Femur (tissue), 1 donor: ENCODE results near the gene DCDC2.
"Not testable (repeated sequence)": the region's sequence is repeated elsewhere in the genome, so short reads cannot be mapped to it uniquely, and the experiment has no call there.

Source experiments
- DNase-seq: peaks from one replicate; pipeline ENCODE4 v3.0.0-alpha.2; 2017

DCDC2 gene

DNA sequence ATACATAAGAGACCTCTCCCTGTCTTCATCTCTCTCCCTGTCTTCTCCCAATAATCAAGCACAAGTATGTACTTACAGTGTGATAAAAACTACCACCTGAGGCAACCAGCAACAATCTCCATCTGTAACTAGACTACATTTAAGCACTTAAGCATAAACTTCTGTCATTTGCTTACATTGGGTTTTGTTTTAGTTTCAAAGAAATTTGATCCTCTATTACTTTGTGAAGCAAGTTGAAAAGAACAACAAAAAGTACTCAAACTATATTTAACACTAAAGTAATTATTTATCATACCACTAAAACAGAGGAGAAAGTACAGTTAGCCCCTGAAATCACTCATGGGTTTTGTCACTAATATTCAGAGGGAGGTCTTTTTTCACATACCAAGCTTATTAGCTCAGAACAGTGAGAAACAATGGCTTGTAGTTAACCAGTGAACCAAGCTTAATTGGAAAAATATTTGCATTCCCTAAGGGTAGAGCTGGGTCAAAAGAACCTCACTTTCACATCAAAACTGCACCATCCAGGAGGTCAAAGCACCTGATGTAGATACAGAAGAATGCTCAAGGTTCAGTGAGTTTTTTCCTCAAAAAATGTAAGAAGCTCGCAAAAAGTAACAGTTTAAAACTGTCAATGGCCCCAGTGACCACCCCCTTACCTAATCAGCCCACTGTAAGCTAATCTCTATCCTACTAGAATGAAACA is 34.1 kb downstream of the DCDC2 start:
- no peak for DNase-seq

DNA sequence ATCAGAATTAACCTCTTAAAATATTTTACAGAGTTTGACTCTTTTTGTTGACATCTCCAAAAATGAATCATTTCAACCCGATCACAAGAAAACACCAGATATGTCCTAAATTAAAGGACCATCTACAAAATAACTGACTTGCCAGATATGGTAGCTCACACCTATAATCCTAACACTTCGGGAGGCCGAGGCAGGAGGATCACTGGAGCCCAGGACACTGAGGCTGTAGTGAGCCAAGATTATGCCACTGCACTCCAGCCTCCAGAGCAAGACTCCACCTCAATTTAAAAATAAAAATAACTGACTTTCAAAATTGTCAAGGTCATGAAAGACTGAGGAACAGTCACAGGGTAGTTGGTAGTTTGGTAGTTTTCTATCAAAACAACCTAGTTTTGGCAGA is 34.9 kb downstream of the DCDC2 start:
- DNase-seq: no peak

DNA sequence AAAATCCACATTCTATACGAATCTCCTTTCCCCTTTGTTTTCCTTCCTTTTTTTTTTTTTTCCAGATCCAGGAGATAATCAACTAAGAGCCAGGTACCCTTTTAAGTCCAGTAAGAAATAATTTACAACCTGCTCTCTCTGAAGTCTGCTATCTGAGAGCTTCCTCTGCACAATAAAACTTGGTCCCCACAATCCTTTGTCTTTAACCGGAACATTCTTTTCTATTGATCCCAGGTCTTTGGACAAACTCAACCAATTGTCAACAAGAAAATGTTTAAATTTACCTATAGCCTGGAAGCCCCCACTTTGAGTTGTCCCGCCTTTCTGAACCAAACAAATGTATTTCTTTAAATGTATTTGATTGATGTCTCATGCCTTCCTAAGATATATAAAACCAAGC is 35.4 kb downstream of the DCDC2 start:
- DNase-seq: not testable (repeated sequence)

DNA sequence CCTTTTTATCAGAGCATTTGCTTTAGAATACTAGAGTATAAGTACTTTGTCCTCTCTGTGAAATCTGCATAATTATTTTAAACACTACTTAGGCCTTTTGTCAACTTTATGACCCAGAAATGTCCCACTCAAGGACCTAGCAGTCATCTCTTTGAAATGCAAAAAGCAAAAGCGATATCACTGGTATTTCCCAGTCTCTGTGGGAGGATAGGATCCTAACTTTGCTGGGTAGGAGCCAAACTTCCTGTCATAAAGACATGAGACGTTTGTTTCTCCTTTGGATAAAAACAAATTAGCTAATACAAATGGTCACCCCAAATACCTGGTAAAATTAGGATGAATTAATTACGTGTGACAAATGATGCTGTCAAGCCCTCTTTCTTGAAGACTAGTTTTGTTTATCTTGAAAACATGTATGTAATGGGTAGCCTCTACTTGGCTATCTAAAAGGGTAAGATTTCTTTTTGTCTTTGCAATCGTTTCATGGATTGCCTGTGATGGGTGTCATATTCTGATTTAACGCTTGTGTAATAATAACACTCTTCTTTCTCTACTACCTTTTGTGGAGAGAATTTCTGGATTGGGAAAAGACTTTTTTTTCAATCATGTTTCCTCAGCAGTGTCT is 36.2 kb downstream of the DCDC2 start:
- no peak for DNase-seq

DNA sequence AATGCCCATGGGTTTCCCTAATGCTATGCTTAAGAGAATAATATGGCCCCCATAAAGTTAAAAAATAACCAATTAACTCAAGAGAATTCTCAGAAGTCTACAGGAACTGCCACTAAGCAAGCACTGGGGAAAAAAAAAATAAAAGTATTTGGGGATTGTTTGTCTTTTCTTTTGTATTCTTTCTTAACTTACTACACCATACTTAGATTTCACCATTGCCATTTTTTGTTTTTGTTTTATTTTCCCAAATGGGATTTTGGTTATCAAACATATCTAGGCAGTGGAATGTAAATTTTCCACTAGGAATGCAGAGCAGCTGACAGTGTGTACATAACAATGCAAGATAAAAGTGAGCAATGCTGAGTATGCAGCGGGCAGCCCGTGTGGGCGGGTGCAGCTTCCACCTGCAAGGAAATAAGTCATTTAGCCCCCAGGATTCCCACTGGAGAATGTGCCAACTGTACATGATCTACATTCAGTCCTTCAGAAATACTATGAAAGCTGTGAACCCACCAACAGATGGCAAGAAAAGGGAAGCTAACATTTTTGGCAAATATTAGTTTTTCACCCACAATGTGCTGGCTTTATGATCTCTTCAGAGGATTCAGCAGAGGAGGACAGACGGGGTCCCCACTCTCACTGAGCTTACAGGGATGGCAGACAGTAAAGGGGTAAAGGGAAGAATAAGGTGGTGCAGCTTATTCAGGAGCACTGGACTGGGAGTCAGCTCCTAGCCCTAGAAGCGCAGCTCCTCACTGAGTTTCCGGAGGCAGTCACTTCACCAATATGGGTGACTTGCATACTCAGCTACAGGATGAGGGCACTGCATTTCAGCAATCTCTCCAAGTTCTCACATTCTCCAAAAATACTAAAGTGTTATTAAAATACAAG is 44.4 kb downstream of the DCDC2 start:
- no peak for DNase-seq

DNA sequence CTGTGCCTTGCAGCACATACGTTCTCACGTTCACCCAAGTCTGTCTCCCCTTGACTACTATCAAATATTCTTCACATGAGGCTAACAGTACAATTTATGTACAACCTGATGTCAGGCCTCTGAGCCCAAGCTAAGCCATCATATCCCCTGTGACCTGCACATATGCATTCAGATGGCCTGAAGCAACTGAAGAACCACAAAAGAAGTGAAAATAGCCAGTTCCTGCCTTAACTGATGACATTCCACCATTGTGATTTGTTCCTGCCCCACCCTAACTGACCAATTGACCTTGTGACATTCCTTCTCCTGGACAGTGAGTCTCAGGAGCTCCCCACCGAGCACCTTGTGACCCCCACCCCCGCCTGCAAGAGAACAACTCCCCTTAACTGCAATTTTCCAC is 46.1 kb downstream of the DCDC2 start:
- DNase-seq: not testable (repeated sequence)

DNA sequence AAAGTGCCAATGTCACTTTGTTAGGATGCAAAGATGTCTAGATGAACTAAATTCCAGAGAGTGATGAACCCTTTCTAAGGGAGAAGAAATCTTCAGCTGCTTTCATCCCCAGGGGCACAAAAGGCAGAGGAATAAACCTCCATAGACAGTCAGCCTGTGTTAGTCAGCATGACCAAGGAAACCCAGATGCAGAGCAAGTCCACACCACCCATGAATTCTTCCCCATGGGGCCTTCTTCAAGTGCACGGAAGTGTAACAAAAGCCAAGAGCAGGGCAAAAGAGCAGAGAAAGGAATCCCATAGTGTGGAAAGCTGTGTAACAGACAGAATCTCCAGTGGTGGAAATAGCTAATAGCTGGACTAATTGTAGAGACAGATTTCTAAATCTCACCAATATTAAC is 50.0 kb downstream of the DCDC2 start:
- no peak for DNase-seq

DNA sequence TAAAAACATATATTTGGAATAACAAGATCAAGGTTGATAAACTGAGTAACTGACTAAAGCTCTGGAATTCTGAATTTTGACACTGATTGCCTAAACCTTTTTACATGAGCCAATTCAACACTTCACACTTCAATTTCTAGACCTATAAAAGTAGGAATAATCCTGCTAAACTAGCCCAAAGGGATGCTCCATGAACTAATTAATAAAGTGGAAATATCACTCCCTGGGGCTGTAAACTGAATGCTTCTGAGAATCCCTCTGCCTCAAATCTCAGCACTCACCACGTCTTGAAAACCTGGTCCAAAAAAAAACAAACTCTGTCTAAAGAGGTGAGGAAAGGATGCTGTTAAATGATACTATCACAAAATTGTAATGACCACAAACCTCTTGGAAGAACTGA is 50.9 kb downstream of the DCDC2 start:
- DNase-seq: no peak

DNA sequence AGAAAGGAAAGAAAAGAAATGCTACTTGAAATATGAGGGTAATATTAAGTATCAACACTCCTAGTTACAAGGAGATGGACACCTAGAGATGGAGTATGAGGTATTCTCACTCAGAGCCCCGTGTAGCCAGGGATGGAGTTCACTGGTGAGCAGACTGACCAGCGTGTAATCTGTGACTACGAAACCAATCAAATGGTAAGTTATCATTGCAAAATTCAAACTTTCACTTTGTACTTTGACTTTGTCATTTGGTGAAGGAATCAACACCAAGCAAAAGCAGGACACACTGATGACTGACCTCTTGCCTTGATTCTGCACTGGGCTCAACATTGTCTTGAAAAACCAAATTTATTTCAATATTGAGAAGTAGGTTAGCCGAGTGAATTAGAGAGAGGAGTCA is 51.8 kb downstream of the DCDC2 start:
- DNase-seq: no peak

DNA sequence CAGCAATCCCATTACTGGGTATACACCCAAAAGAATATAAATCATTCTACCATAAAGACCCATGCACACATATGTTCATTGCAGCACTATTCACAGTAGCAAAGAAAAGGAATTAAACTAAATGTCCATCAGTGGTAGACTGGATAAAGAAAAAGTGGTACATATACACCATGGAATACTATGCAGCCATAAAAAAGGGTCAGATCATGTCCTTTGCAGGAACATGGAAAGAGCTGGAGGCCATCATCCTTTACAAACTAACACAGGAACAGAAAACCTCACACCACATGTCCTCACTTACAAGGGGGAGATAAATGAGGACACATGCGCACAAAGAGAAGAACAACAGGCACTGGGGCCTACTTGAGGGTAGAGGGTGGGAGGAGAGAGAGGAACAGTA is 60.9 kb downstream of the DCDC2 start:
- no peak for DNase-seq

DNA sequence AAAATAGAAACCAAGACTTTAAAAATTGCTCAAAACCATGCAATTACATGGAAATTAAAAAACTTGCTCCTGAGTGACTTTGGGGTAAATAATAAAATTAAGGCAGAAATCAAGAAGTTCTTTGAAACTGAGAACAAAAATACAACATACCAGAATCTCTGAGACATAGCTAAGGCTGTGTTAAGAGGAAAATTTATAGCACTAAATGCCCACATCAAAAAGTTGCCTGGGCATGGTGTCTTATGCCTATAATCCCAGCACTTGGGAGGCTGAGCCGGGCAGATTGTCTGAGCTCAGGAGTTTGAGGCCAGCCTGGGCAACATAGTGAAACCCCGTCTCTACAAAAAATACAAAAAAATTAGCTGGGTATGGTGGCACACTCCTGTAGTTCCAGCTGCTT is 64.0 kb downstream of the DCDC2 start:
- DNase-seq: not testable (repeated sequence)

DNA sequence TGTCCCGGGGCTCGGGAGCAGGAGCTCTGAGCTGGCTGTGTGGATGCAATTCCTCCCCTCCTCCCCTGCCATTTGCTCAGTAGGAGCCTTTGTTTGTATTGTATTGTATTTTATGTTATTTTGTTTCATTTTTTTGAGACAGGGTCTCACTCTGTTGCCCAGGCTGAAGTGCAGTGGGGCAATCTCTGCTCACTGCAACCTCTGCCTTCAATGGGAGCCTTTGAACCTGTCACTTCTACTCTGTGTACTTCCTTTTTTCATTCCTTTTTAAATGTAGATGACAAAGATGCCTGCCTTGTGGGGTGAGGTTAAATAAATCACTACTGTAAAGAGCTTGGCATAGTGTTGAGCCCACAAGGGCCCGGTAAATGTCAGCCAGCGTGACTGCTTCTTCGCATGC is 70.6 kb downstream of the DCDC2 start:
- no peak for DNase-seq

DNA sequence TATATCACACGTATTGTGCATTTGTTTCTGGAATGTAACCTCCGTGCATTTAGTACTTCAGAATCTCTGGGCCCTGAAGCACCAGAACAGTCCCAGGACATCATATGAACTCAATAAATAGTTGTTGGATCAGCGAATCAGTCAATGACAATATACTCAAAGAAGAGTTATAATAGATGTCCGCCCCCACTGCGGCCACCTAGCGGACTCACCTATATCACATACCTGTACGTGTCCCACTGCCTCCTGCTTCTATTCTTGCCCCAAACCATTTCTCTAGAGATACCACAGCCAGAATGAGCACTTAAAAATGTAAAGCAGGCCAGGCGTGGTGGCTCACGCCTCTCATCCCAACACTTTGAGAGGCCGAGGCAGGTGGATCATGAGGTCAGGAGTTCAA is 73.9 kb downstream of the DCDC2 start:
- DNase-seq: no peak

DNA sequence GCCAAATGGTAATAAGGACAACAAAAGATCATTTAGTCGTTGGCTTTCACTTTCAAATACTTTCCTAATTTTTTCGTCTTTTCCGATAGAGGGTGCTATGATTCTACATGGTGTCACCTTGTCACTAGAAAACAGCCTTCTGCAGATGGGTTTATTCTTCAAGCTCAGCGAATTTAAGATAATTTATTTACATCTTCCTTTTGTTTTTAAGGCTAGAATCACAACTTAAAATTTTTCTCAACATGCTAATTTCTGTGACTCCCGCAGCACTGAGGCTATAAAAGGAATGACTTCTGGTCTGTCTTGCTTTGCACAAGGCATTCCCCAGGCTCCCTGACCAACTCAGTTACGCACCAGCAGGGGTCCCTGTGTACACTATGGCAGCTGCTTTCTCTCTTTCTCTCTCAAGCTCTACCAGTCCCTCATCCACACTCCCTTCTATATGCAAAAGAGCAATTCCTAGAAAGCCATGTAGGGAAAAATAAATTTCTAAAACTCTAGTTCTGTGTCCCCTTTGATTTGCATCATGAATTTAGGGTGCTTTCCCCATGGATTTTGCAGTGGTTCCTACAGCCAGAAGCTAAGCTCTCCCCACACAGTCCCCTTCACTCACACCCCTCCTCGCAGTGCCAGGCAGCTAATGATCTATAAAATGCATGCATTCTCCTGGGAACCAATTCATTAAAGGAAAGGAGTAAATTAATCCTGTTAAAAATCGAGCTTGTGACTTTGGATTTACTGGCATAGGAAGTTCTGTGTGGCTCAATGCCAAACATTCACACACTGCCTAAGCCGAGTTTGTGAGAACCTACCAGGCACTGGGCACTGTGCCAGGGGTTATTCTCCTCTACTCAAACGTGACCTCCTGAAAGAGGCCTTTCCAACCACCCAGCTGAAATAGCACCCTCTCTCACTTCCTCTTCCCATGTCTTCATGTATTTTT is 74.5 kb downstream of the DCDC2 start:
- DNase-seq: peak; percentile 73

DNA sequence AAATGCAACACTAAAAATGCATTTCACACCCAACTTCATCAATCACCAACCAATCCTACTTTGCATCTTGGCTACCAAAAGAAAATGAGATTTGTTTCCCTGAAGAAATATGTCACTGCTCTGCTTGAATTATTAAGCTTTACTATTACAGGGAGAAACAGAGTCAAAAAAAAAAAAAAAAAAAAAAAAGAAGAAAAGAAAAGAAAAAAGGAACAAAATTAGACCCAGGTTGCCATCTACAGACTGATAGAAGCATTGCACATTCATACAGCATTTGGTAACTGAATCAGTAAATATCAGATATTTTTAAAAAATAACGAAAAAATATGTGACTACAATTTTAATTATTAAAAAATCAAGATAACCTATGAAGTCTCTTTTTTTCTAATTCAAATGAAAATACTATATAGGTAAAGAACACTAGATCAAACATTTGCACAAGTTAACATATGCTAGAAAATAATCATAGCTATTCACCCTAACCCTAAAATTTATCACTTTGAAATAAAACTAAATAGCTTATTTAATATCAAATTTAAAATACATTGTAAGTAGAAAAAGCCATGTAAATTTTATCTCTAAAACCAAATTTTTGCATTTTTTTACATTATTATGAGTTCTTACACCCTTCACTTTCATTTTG is 83.3 kb downstream of the DCDC2 start:
- no peak for DNase-seq

DNA sequence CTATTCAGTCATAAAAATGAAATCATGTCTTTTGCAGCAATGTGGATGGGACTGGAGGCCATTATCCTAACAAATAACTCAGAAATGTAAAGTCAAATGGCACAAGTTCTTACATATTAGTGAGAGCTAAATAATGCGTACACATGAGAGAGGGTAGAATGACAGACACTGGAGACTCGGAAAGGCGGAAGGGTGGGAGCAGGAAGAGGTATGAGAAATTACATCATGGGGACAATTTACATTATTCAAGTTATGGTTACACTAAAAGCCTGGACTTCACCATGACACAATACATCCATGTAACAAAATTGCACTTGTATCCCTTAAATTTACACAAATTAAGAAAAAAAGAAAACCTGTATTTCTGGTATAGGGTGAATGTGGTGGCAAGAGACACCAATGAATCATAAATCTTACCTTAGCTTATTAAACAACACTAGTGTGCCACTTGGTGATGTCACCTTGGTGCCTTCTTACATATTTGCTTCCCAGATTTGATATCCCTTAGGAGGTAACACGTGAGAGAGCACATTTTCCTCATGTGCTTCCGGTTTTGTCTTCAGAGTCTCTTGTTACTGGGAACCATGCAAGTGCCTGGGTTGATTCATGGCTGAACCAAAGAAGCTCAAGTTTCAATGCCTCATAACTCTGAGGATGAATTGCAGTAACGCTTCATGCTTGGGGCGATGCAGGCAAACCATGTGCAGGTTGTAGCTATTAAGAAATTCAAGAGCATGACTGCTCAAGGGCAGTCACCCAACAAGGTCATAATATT is 84.6 kb downstream of the DCDC2 start:
- DNase-seq: no peak

DNA sequence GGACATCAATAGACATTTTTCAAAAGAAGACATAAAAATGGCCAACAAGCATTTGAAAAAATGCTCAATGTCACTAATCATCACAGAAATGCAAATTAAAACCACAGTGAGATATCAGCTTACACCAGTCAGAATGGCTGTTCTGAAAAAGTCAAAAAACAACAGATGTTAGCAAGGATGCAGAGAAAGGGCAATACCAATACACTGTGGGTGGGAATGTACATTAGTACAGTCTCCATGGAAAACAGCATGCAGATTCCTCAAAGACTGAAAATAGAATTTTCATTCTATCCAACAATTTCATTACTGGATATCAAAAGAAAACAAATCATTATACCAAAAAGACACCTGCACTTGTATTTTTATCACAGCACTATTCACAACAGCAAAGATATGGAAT is 85.3 kb downstream of the DCDC2 start:
- DNase-seq: no peak

DNA sequence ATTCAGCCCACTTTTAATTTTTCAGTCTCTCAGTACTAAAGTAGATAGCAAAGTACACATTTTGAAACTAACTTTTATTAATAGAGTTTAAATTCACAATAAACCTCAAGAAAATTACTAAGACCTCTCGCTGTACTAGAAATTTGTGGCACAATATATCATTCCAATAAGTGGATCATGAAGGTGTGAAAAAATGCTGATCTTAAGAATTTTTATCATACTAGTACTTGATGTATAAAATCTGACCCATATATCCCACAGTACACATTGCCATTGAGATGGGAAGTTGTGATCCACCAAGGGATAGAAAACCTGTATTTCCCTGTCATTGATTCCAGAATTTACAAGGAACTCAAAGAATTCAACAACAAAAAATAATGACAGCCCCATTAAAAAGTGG is 85.7 kb downstream of the DCDC2 start:
- no peak for DNase-seq

DNA sequence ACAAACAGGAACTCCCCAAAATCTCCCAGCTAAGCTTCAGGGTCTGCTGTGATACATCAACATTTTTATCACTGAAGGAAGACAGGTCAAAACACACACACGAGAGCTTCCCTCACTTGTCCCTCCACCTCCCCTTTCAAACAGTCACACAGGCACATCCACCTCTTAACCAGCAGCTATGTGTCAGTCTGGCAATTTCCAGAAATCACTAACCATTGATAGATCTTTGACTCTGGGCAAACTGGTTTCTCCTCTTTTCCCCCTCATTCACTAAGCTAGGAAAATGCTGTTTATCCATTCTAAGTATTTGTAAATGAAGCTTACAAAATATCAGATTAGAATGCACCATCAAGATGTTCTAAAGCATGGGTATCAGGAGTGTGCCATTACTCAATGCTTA is 87.8 kb downstream of the DCDC2 start:
- no peak for DNase-seq

DNA sequence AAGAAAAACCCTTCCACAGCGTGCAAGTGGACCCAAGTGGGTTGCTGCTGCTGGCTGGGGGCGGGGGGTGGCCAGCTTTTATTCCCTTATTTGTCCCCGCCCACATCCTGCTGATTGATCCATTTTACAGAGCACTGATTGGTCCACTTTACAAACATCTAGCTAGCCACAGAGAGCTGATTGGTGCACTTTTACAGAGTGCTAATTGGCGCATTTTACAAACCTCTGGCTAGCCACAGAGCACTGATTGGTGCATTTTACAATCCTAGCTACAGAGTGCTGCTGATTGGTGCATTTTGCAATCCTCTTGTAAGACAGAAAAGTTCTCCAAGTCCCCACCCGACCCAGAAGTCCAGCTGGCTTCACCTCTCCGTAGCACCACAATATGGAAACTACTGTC is 99.6 kb downstream of the DCDC2 start:
- DNase-seq: not testable (repeated sequence)

DNA sequence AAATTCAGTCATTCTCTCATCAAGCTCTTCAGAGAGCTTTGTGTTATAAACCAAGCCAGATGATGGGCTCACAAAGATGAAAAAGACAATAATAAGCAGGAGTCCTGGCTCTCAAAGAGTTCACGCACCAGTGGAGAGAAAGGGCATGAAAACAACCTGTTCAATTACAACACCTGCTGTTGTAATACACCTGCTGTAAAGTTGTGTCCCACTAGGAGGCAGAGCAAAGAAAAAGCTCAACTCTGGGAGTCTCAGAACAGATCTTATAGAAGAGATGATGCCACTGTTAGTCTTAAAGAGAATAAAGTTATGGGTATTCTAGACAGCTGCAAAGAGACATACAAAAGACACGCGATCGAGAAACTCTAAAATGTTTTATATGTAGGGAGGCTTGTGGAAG is 100.6 kb downstream of the DCDC2 start:
- no peak for DNase-seq
